Epithelial cell of prostate (primary cell): ENCODE measurements around the gene PLXNA4.

Experiments used
- DNase-seq: peaks from one replicate; pipeline ENCODE4 v3.0.0-alpha.2; 2011; ENCODE audit warnings: low read depth, low spot score
- H3K27ac ChIP-seq: fragments of 450-650 bp; 2 replicates; pipeline ENCODE4 v1.5.1; 2017; ENCODE audit warnings: mild to moderate bottlenecking

PLXNA4 gene

GRCh38 chr7:132592231-132592920 is 16.1 kb upstream of the PLXNA4 start:
- no peak for DNase-seq
- no peak overlapping the region for H3K27ac ChIP-seq

- H3K27ac ChIP-seq = no peak overlapping the region
- DNase-seq = no peak
Measured at GRCh38 chr7:132590162-132590561, 13.9 kb upstream of the PLXNA4 start.

GRCh38 chr7:132588596-132588995 is 12.3 kb upstream of the PLXNA4 start:
- H3K27ac ChIP-seq = no peak overlapping the region
- DNase-seq = no peak

- DNase-seq = no peak
- H3K27ac ChIP-seq = no peak overlapping the region
Measured at GRCh38 chr7:132584796-132585494, 8.7 kb upstream of the PLXNA4 start.

- H3K27ac ChIP-seq = no peak overlapping the region
- DNase-seq = no peak
Measured at GRCh38 chr7:132581431-132581830, 5.2 kb upstream of the PLXNA4 start.

GRCh38 chr7:132580717-132581285 is 4.5 kb upstream of the PLXNA4 start:
- no peak overlapping the region for H3K27ac ChIP-seq
- no peak for DNase-seq

GRCh38 chr7:132580277-132580676 is 4.0 kb upstream of the PLXNA4 start:
- no peak overlapping the region for H3K27ac ChIP-seq
- DNase-seq = no peak

- no peak overlapping the region for H3K27ac ChIP-seq
- no peak for DNase-seq
Measured at GRCh38 chr7:132579260-132579899, 3.1 kb upstream of the PLXNA4 start.

GRCh38 chr7:132578826-132579225 is 2.6 kb upstream of the PLXNA4 start:
- DNase-seq = no peak
- no peak overlapping the region for H3K27ac ChIP-seq

- H3K27ac ChIP-seq = no peak overlapping the region
- DNase-seq = no peak
Measured at GRCh38 chr7:132578050-132578370, 1.7 kb upstream of the PLXNA4 start.

- DNase-seq = no peak
- H3K27ac ChIP-seq = no peak overlapping the region
Measured at GRCh38 chr7:132577206-132578049, 1.2 kb upstream of the PLXNA4 start.

GRCh38 chr7:132576721-132577085 is 433 bp upstream of the PLXNA4 start:
- DNase-seq = no peak
- no peak overlapping the region for H3K27ac ChIP-seq

GRCh38 chr7:132575419-132575981 is 770 bp downstream of the PLXNA4 start:
- no peak for DNase-seq
- no peak overlapping the region for H3K27ac ChIP-seq

GRCh38 chr7:132574223-132574622 is 2.0 kb downstream of the PLXNA4 start:
- no peak for DNase-seq

GRCh38 chr7:132573251-132573955 is 2.9 kb downstream of the PLXNA4 start:
- no peak for DNase-seq
- H3K27ac ChIP-seq = no peak overlapping the region

More at GRCh38 chr7:132574223-132574622, 2.0 kb downstream of the PLXNA4 start:
- H3K27ac ChIP-seq = no peak overlapping the region

GRCh38 chr7:132572526-132572925 is 3.7 kb downstream of the PLXNA4 start:
- H3K27ac ChIP-seq = no peak overlapping the region
- no peak for DNase-seq

GRCh38 chr7:132571970-132572369 is 4.3 kb downstream of the PLXNA4 start:
- H3K27ac ChIP-seq = no peak overlapping the region
- no peak for DNase-seq

GRCh38 chr7:132569884-132570614 is 6.2 kb downstream of the PLXNA4 start:
- H3K27ac ChIP-seq = no peak overlapping the region
- DNase-seq = no peak

GRCh38 chr7:132568962-132569361 is 7.3 kb downstream of the PLXNA4 start:
- H3K27ac ChIP-seq = no peak overlapping the region
- no peak for DNase-seq
